Adrenal gland (tissue), 12 donors: ENCODE results near the gene DEAF1. TPM values are rescaled to one million over a fixed set of nuclear protein-coding genes. Genes with fewer than 3 reads are reported as not detected.

Source experiments
- DNase-seq, 7 donors: peaks; one replicate each; pipeline ENCODE4 v3.0.0-alpha.2; 2019 to 2020
- H3K27ac ChIP-seq, 5 donors: fragments of 200-600 bp; sonication (generic) in 4 of 5; 1 replicate in 3 of 5; 2 replicates in 2 of 5; pipeline versions ENCODE4 v1.5.1 to v1.8.0; 2016 to 2020; ENCODE audit warnings: mild to moderate bottlenecking in 1 of 5
- H3K27me3 ChIP-seq: fragments of 200-600 bp; 2 replicates; pipeline ENCODE4 v1.8.0; 2021
- H3K36me3 ChIP-seq, 2 donors: fragments of 200-600 bp; replicated peaks in 1 of 2; 1 replicate in 1 of 2; 2 replicates in 1 of 2; pipeline versions ENCODE4 v1.5.1 to v1.8.0; 2018 to 2022
- H3K4me1 ChIP-seq, 2 donors: fragments of 200-600 bp; replicated peaks in 1 of 2; 1 replicate in 1 of 2; 2 replicates in 1 of 2; pipeline versions ENCODE4 v1.5.1 to v1.8.0; 2018 to 2021
- H3K4me3 ChIP-seq, 4 donors: fragments of 200-600 bp; sonication (generic) in 3 of 4; one replicate each; pipeline ENCODE4 v1.5.1; 2016 to 2018
- H3K9me3 ChIP-seq, 3 donors: fragments of 200-600 bp; sonication (generic) in 1 of 3; replicated peaks in 1 of 3; 1 replicate in 2 of 3; 2 replicates in 1 of 3; pipeline versions ENCODE4 v1.5.1 to v1.8.0; 2016 to 2021
- POLR2A ChIP-seq, 2 donors: fragments of 450-650 bp; IDR thresholded peaks; one replicate each; pipeline ENCODE4 v1.6.1; 2017; ENCODE audit warnings: antibody characterized with exemption in 2 of 2, mild to moderate bottlenecking in 2 of 2, moderate library complexity in 1 of 2
- WGBS, 4 donors: extraction: QIAGEN DNeasy Blood & Tissue Kit in 2 of 4; methylation state at CpG; one replicate each; pipeline versions ENCODE4 v1.1.5 to v1.1.7; 2013 to 2017; 5-methylcytosine and 5-hydroxymethylcytosine counted together
- intact Hi-C, 2 donors: fragments of 100-400 bp; cut with DNase I; formaldehyde crosslinking; loops; one replicate each; pipeline versions ENCODE4 v1.14.1 to v1.15.0; 2022 to 2023
- polyA plus RNA-seq, 3 donors: library from polyadenylated mRNA; stranded (reverse); fragments of 200-250 nt in 2 of 3; fragments of 350-450 nt in 1 of 3; fragmentation: Illumina TruSeq in 1 of 3; extraction: RNeasy Lipid Tissue Mini Kit (QIAGEN cat#74804) in 1 of 3; gene quantifications; one replicate each; pipeline ENCODE4 v1.2.3, GENCODE V29; 2013 to 2014
- total RNA-seq, 9 donors: library from RNA; depleted of rRNA in 4 of 9; stranded (reverse); fragments of >200 nt in 4 of 9; fragments of 120-200 nt in 1 of 9; fragmentation: NEBNext Ultra II Directional in 1 of 9; extraction: Animal tissue kit (Norgen Biotek cat#: 25700) in 1 of 9; gene quantifications; one replicate each; pipeline versions ENCODE4 v1.1.0 to v1.2.4, GENCODE V29; 2013 to 2023
- TF ChIP-seq, protein P1 (sequence below), 6 experiments: fragments of 450-650 bp in 4 of 6; fragments of 200-600 bp in 2 of 6; sonication (generic) in 1 of 6; IDR thresholded peaks; 1 replicate in 5 of 6; 2 replicates in 1 of 6; pipeline versions ENCODE4 v1.5.1 to v1.8.0; 2016 to 2021; ENCODE audit warnings: antibody characterized with exemption in 6 of 6, mild to moderate bottlenecking in 2 of 6, moderate library complexity in 1 of 6
- donor health status: healthy with polysubstance abuse.
- donor health status: Bipolar disorder and iron deficiency.
- donor health status: DM: yes; HTN: yes; CAD: no.
- donor health status: DM: no; HTN: no; CAD: no.
- donor health status: DM: no; HTN: no; CAD: no.
- donor health status: DM: yes; HTN: yes; CAD: no.

DEAF1 gene
- total and polyA plus RNA-seq, 12 donors: 20.6 to 131 (median 55.5) TPM

DNA sequence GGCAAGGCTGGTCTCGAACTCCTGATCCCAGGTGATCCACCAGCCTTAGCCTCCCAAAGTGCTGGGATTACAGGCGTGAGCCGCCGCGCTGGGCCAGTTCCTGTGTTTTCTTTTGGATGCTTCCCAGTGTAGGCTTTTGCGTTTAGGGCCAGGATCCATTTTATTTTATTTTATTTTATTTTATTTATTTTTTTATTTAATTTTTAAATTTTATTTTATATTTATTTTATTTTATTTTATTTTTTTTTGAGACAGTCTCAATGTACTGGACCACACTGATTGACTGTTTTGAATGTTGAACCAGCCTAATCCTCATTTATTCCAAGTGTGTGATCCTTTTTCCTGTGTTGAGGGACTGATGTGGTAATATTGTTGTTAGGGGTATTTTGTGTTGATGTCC is 19.4 kb upstream of the DEAF1 start:
- Histone ChIP-seq H3K36me3 (no peaks in the 10 kb centered on the region), H3K4me1 (no peaks in the 10 kb centered on the region), H3K27me3 (no peaks in the 10 kb centered on the region), H3K9me3 (no peaks in the 10 kb centered on the region), H3K27ac (no peak overlapping the region), H3K4me3 (no peak overlapping the region)
- intact Hi-C loops: no loop called here
- WGBS, 4 donors: 90 to 98% (median 96%) methylated on average over 6 of the region's 6 CpGs
- TF ChIP-seq, protein P1, sequence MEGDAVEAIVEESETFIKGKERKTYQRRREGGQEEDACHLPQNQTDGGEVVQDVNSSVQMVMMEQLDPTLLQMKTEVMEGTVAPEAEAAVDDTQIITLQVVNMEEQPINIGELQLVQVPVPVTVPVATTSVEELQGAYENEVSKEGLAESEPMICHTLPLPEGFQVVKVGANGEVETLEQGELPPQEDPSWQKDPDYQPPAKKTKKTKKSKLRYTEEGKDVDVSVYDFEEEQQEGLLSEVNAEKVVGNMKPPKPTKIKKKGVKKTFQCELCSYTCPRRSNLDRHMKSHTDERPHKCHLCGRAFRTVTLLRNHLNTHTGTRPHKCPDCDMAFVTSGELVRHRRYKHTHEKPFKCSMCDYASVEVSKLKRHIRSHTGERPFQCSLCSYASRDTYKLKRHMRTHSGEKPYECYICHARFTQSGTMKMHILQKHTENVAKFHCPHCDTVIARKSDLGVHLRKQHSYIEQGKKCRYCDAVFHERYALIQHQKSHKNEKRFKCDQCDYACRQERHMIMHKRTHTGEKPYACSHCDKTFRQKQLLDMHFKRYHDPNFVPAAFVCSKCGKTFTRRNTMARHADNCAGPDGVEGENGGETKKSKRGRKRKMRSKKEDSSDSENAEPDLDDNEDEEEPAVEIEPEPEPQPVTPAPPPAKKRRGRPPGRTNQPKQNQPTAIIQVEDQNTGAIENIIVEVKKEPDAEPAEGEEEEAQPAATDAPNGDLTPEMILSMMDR (IDR thresholded peaks at IDR 0.05): no peak
- TF ChIP-seq POLR2A (IDR thresholded peaks at IDR 0.05): no peak
- no peak for DNase-seq

DNA sequence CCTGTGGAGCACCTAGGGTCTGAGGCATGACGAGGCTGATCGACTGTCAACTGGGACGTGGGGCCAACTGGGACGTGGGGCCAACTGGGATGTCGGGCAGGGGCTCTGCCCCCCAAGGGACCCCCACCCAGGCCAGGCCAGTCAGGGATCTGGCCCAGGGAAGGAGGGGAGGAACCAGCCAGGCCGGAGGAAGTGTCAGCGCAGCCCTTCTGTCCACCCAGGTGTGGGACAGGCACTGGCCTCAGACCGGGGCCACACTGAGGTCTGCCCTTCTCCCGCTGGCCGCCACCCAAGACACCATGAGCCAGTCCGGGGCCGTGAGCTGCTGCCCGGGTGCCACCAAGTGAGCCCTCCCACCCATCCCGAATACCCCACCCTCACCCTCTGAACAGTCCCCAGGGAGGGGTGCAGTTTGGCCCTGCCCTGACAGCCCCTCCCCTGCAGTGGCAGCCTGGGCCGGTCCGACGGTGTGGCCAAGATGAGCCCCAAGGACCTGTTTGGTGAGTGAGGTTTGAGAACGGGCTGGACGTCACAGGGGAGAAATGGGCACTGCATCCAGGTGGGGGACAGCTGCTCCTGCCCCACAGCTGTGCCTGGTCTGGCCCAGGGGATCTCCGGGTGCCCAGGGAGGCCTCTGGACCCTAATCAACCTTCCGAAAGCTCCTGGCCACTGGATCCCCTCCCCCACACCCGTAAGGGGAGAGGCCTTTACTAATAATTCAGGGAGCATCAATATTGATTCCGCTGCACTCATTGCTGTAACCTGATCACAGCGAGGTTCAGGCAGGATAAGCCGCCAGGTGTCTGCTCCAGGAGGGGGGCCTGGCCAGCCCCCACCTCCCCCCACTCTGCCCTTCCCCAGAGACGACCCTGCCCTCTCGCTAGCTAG is 14.3 kb upstream of the DEAF1 start:
- 52 to 79% (median 70%) methylated on average over 8 to 27 of the region's 27 CpGs for WGBS, 4 donors
- Histone ChIP-seq H3K4me3 (no peak overlapping the region), H3K27ac (no peak overlapping the region), H3K36me3 (no peaks in the 10 kb centered on the region), H3K4me1 (peaks cover 18 to 20% of the 10 kb centered on the region in 2 donors), H3K9me3 (no peaks in the 10 kb centered on the region), H3K27me3 (no peaks in the 10 kb centered on the region)
- no peak for DNase-seq
- intact Hi-C loops: no loop called here
- no peak for TF ChIP-seq POLR2A (IDR thresholded peaks at IDR 0.05)
- TF ChIP-seq, protein P1 (IDR thresholded peaks at IDR 0.05): no peak

DNA sequence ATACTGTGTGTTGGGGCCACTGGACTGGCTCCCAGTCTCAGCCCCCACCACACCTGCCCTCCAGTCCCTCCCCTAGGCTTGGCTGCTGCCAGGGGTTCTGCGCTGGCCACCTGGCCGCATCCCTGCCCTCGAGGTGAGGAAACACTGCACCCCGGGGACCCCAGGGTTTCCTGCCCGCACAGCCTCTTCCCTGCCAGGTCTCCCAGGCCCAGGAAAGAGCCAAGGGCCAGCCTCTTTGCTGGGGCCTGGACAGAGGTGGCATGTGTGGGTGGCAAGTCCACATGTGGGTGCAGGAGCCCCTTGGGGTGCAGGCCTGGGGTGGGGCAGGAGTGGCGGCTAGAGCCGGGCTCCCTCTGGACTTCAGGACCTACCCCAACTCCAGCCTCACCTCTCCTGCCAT is 13.5 kb upstream of the DEAF1 start:
- Histone ChIP-seq H3K27me3 (no peaks in the 10 kb centered on the region), H3K4me3 (no peak overlapping the region), H3K4me1 (peaks cover 18 to 20% of the 10 kb centered on the region in 2 donors), H3K27ac (no peak overlapping the region), H3K36me3 (no peaks in the 10 kb centered on the region), H3K9me3 (no peaks in the 10 kb centered on the region)
- TF ChIP-seq, protein P1 (IDR thresholded peaks at IDR 0.05): no peak
- no peak for TF ChIP-seq POLR2A (IDR thresholded peaks at IDR 0.05)
- 79 to 100% (median 87%) methylated on average over 2 to 7 of the region's 7 CpGs for WGBS, 4 donors
- intact Hi-C loops: no loop called here
- DNase-seq: no peak

DNA sequence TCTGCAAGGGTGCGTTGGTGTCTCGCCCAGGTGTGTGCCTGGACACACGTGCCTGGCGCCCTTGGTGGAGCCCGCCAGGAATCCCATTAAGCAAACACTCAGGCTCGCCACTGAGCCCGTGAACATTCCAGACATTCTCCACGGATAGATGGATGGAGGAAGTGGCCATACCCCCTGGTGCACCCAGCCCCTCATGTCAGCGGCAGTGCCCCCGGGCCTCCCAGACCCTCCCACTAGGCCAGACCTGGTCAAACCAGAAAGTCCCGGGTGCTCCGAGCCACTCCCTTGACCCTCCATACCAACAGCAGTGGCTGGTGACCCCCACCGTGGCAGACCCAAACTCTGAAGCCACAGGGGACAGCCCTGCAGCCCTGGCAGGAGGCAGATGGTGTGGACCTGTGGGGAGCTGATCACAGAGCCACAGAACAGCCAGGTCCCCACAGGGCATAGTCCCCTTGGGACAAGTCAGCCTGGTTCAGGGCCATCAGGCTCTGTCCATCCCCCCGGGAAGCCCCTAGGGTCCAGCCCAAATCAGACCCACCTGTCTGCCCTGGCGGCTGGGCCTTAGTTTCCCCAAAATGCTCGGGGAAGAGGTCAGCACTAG is 12.9 kb upstream of the DEAF1 start:
- Histone ChIP-seq H3K4me1 (peaks cover 18 to 20% of the 10 kb centered on the region in 2 donors), H3K27me3 (no peaks in the 10 kb centered on the region), H3K36me3 (no peaks in the 10 kb centered on the region), H3K27ac (no peak overlapping the region), H3K4me3 (no peak overlapping the region), H3K9me3 (no peaks in the 10 kb centered on the region)
- no peak for TF ChIP-seq POLR2A (IDR thresholded peaks at IDR 0.05)
- TF ChIP-seq, protein P1 (IDR thresholded peaks at IDR 0.05): no peak
- DNase-seq: no peak
- intact Hi-C loops: no loop called here
- WGBS, 4 donors: 82 to 88% (median 85%) methylated on average over 6 to 16 of the region's 16 CpGs
